A549 (cell line): Measurements from ENCODE around the gene FGD2. TPM values are rescaled to one million over a fixed set of nuclear protein-coding genes. Genes with fewer than 3 reads are reported as not detected.

Experiments
- ATAC-seq, 2 experiments: fragments of 200-7000 bp in 1 of 2; fragments of >200 bp in 1 of 2; cut with Nextera tagmentation in 1 of 2; cut with Tn5 transposase in 1 of 2; 3 replicates each; pipeline versions ENCODE4 v1.8.0 to v1.9.1; 2018 to 2020; ENCODE audit warnings: mild to moderate bottlenecking in 1 of 2, moderate library complexity in 1 of 2
- CTCF ChIA-PET: fragments of 300-600 bp; sonication (Branson Sonifier 250); formaldehyde crosslinking; extraction: SDS; loops from one replicate; lab custom pipeline; 2021; ENCODE audit warnings: antibody characterized with exemption, inconsistent platforms; lab: Yijun Ruan, JAX
- POLR2A ChIA-PET: fragments of 350-600 bp; formaldehyde crosslinking; extraction: SDS; loops from one replicate; lab custom pipeline; 2021; ENCODE audit warnings: antibody characterized with exemption, inconsistent platforms; lab: Yijun Ruan, JAX
- DNase-seq, 2 experiments: peaks; one replicate each; pipeline versions ENCODE4 v3.0.0 to v3.0.0-alpha.2; 2011 to 2016; ENCODE audit warnings: low read depth in 1 of 2, low spot score in 1 of 2
- FAIRE-seq: peaks from 2 replicates; lab custom pipeline; 2011; peaks lifted over from hg19 to GRCh38; lab: Jason Lieb, UNC
- H3K27ac ChIP-seq, 2 experiments: fragments of >200 bp; sonication (Bioruptor Twin); formaldehyde crosslinking; 3 replicates each; pipeline ENCODE4 v1.5.1; 2016 to 2017
- H3K4me1 ChIP-seq: fragments of >200 bp; sonication (Bioruptor Twin); formaldehyde crosslinking; 3 replicates; pipeline ENCODE4 v1.6.1; 2016
- H3K4me2 ChIP-seq: fragments of >200 bp; sonication (Bioruptor Twin); formaldehyde crosslinking; 3 replicates; pipeline ENCODE4 v1.6.1; 2016
- H3K4me3 ChIP-seq: fragments of >200 bp; sonication (Bioruptor Twin); formaldehyde crosslinking; 3 replicates; pipeline ENCODE4 v1.5.1; 2016
- H3K9me3 ChIP-seq: fragments of >200 bp; sonication (Bioruptor Twin); formaldehyde crosslinking; 3 replicates; pipeline ENCODE4 v1.6.1; 2016
- CBX2 ChIP-seq: fragments of 200-600 bp; sonication (generic); IDR thresholded peaks from 2 replicates; pipeline ENCODE4 v1.6.1; 2016; ENCODE audit warnings: low read depth, mild to moderate bottlenecking, borderline replicate concordance
- CBX8 ChIP-seq: fragments of 200-600 bp; sonication (generic); IDR thresholded peaks from 2 replicates; pipeline ENCODE4 v1.6.1; 2016
- CHD2 ChIP-seq: fragments of 150-350 bp; IDR thresholded peaks from 2 replicates; pipeline ENCODE4 v1.6.1; 2014; ENCODE audit warnings: low read length; ENCODE audit not compliant: partially characterized antibody
- EHMT2 ChIP-seq: fragments of 200-600 bp; sonication (generic); IDR thresholded peaks from 2 replicates; pipeline ENCODE4 v1.6.1; 2016; ENCODE audit warnings: antibody characterized with exemption, low read depth, mild to moderate bottlenecking, moderate library complexity
- HOXB5 ChIP-seq: fragments of 250-450 bp; sonication (Bioruptor Pico); IDR thresholded peaks from 2 replicates; pipeline ENCODE4 v1.5.0; 2020; ENCODE audit warnings: mild to moderate bottlenecking, moderate library complexity
- JUN ChIP-seq, 2 experiments: fragments of >200 bp; sonication (Bioruptor Twin); formaldehyde crosslinking; IDR thresholded peaks; 2 replicates in 1 of 2; 3 replicates in 1 of 2; pipeline ENCODE4 v1.6.1; 2016 to 2017
- MAZ ChIP-seq: fragments of 150-350 bp; IDR thresholded peaks from 2 replicates; pipeline ENCODE4 v1.6.1; 2014; ENCODE audit warnings: antibody characterized with exemption, low read depth, low read length, borderline replicate concordance
- NFE2L2 ChIP-seq: fragments of 150-350 bp; conservative IDR thresholded peaks from 2 replicates; pipeline ENCODE4 v1.6.1; 2014; ENCODE audit warnings: low read length
- NR3C1 ChIP-seq: fragments of >200 bp; sonication (Bioruptor Twin); formaldehyde crosslinking; IDR thresholded peaks from 3 replicates; pipeline ENCODE4 v1.6.1; 2017
- RAD21 ChIP-seq, 2 experiments: fragments of >200 bp in 1 of 2; sonication (Bioruptor Twin) in 1 of 2; formaldehyde crosslinking in 1 of 2; IDR thresholded peaks in 1 of 2; conservative IDR thresholded peaks in 1 of 2; 2 replicates in 1 of 2; 3 replicates in 1 of 2; pipeline ENCODE4 v1.6.1; 2012 to 2018; ENCODE audit warnings: inconsistent platforms in 1 of 2
- RFX5 ChIP-seq: fragments of 450-650 bp; IDR thresholded peaks from 2 replicates; pipeline ENCODE4 v1.7.1; 2014; ENCODE audit warnings: antibody characterized with exemption, mild to moderate bottlenecking, moderate library complexity
- RNF2 ChIP-seq: fragments of 200-600 bp; sonication (generic); IDR thresholded peaks from 2 replicates; pipeline ENCODE4 v1.6.1; 2016; ENCODE audit warnings: low read depth, mild to moderate bottlenecking, antibody characterized with exemption, moderate library complexity, borderline replicate concordance
- SMC3 ChIP-seq: fragments of >200 bp; sonication (Bioruptor Twin); formaldehyde crosslinking; IDR thresholded peaks from 3 replicates; pipeline ENCODE4 v1.6.1; 2018; ENCODE audit warnings: inconsistent platforms
- TFCP2L1 ChIP-seq: fragments of 250-450 bp; sonication (Bioruptor Pico); IDR thresholded peaks from 2 replicates; pipeline ENCODE4 v1.5.0; 2021; ENCODE audit warnings: mild to moderate bottlenecking
- ZNF302 ChIP-seq: fragments of 250-450 bp; sonication (Bioruptor Pico); IDR thresholded peaks from 2 replicates; pipeline ENCODE4 v1.9.0; 2021; ENCODE audit warnings: inconsistent platforms, mild to moderate bottlenecking, moderate library complexity
- ZSCAN20 ChIP-seq: fragments of 250-450 bp; sonication (Bioruptor Pico); IDR thresholded peaks from 2 replicates; pipeline ENCODE4 v1.8.0; 2022; ENCODE audit warnings: mild to moderate bottlenecking, moderate library complexity
- WGBS: methylation state at CpG from one replicate; pipeline ENCODE4 v1.1.6; 2017; ENCODE audit errors: missing lambda C conversion rate; 5-methylcytosine and 5-hydroxymethylcytosine counted together
- polyA plus RNA-seq, 4 experiments: library from polyadenylated mRNA; depleted of rRNA in 3 of 4; stranded (reverse); fragments of >200 nt; fragmentation: RNase III in 1 of 4; extraction: RNeasy Plus Mini Kit Qiagen cat#74134 plus additional on column Dnase treatment in 1 of 4; gene quantifications; 2 replicates in 3 of 4; 3 replicates in 1 of 4; pipeline ENCODE4 v1.2.3, GENCODE V29; 2011 to 2017
- TF ChIP-seq, protein P1 (sequence below): fragments of 200-600 bp; sonication (generic); IDR thresholded peaks from 2 replicates; pipeline ENCODE4 v1.6.1; 2016; ENCODE audit warnings: antibody characterized with exemption, mild to moderate bottlenecking, moderate library complexity
- TF ChIP-seq, protein P2 (sequence below): fragments of 450-650 bp; IDR thresholded peaks from 2 replicates; pipeline ENCODE4 v1.6.1; 2014; ENCODE audit warnings: antibody characterized with exemption
- TF ChIP-seq, protein P3 (sequence below): fragments of 250-450 bp; sonication (Bioruptor Pico); IDR thresholded peaks from 2 replicates; pipeline ENCODE4 v1.5.0; 2021; ENCODE audit warnings: mild to moderate bottlenecking, moderate library complexity, borderline replicate concordance

Gene FGD2
- polyA plus RNA-seq, 2 of the 4 experiments (the other 2 are of a cell fraction) = not detected

DNA sequence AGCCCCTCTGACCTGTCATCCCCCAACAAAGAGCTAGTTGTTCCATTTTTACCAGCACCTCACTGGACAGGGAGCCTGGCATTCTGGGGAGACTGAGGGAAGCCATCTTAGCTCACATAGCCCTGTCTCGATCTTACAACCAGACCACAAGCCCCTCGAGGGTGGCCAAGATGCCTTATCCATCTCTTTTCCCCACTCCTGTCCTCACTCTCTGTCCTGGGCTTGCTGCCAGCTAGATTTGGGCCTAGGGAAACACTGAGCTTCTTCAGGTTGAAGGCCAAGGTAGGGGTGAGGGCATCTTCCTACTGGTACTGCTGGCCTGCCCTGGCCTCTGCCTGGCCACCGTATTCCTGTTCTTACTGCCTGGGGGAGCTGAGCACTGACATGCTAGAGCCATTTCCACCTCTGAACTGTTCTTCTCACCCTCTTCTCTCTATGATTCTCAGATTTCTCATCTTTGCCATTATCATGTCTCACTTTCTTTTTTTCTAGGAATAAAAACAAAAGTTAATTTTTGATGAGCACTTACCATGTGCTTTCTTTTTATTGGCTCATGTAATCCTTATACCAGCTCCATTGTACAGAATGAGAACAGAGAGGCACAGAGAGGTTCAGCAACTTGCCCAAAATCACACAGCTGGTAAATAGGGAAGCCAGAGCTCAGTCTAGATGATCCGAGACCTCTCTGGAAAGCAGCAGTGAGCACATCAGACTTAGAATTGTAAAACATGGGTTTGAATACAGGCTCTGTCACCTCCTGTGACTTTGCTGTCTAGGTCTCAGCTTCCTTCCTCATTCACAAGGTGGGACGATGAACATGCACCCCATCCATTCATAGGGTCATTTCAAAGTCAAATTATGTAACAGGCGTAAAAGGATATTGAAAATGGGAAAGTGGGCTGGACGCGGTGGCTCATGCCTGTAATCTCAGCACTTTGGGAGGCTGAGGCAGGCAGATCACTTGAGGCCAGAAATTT is 28.7 kb downstream of the FGD2 start:
- Histone ChIP-seq H3K27ac (no peak overlapping the region), H3K4me1 (peaks cover 13% of the 10 kb centered on the region), H3K4me2 (no peak overlapping the region), H3K4me3 (no peak overlapping the region), H3K9me3 (0 out of 3 replicates have a peak, but pooled peaks cover 5% of the 10 kb centered on the region)
- WGBS = 74% methylated on average over 8 of the region's 8 CpGs
- ChIA-PET CTCF (interaction anchor here (0.7 to 20.1 kb wide), 8 partner anchors 13 to 192 kb away, joined by 3 to 371 read pairs (median 5); no protein-coding TSS in a partner anchor), POLR2A (no interaction called here)
- ATAC-seq = no peak
- no peak for TF ChIP-seq NR3C1
- no peak for TF ChIP-seq CBX8
- TF ChIP-seq JUN (IDR thresholded peaks at IDR 0.05) = no peak
- no peak for TF ChIP-seq TFCP2L1 (CRISPR knock-in tag)
- no peak for TF ChIP-seq RAD21 (conservative IDR thresholded peaks at IDR 0.05 in 1 of 2, IDR thresholded peaks at IDR 0.05 in 1 of 2)
- TF ChIP-seq ZSCAN20 (CRISPR knock-in tag) = no peak
- TF ChIP-seq, protein P1, sequence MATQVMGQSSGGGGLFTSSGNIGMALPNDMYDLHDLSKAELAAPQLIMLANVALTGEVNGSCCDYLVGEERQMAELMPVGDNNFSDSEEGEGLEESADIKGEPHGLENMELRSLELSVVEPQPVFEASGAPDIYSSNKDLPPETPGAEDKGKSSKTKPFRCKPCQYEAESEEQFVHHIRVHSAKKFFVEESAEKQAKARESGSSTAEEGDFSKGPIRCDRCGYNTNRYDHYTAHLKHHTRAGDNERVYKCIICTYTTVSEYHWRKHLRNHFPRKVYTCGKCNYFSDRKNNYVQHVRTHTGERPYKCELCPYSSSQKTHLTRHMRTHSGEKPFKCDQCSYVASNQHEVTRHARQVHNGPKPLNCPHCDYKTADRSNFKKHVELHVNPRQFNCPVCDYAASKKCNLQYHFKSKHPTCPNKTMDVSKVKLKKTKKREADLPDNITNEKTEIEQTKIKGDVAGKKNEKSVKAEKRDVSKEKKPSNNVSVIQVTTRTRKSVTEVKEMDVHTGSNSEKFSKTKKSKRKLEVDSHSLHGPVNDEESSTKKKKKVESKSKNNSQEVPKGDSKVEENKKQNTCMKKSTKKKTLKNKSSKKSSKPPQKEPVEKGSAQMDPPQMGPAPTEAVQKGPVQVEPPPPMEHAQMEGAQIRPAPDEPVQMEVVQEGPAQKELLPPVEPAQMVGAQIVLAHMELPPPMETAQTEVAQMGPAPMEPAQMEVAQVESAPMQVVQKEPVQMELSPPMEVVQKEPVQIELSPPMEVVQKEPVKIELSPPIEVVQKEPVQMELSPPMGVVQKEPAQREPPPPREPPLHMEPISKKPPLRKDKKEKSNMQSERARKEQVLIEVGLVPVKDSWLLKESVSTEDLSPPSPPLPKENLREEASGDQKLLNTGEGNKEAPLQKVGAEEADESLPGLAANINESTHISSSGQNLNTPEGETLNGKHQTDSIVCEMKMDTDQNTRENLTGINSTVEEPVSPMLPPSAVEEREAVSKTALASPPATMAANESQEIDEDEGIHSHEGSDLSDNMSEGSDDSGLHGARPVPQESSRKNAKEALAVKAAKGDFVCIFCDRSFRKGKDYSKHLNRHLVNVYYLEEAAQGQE = no peak
- TF ChIP-seq RNF2 = no peak
- no peak for TF ChIP-seq NFE2L2
- TF ChIP-seq, protein P2, sequence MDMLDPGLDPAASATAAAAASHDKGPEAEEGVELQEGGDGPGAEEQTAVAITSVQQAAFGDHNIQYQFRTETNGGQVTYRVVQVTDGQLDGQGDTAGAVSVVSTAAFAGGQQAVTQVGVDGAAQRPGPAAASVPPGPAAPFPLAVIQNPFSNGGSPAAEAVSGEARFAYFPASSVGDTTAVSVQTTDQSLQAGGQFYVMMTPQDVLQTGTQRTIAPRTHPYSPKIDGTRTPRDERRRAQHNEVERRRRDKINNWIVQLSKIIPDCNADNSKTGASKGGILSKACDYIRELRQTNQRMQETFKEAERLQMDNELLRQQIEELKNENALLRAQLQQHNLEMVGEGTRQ = no peak
- no peak for TF ChIP-seq SMC3
- TF ChIP-seq ZNF302 (CRISPR knock-in tag) = no peak
- TF ChIP-seq, protein P3, sequence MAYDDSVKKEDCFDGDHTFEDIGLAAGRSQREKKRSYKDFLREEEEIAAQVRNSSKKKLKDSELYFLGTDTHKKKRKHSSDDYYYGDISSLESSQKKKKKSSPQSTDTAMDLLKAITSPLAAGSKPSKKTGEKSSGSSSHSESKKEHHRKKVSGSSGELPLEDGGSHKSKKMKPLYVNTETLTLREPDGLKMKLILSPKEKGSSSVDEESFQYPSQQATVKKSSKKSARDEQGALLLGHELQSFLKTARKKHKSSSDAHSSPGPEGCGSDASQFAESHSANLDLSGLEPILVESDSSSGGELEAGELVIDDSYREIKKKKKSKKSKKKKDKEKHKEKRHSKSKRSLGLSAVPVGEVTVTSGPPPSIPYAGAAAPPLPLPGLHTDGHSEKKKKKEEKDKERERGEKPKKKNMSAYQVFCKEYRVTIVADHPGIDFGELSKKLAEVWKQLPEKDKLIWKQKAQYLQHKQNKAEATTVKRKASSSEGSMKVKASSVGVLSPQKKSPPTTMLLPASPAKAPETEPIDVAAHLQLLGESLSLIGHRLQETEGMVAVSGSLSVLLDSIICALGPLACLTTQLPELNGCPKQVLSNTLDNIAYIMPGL = no peak
- DNase-seq = no peak
- no peak for FAIRE-seq

DNA sequence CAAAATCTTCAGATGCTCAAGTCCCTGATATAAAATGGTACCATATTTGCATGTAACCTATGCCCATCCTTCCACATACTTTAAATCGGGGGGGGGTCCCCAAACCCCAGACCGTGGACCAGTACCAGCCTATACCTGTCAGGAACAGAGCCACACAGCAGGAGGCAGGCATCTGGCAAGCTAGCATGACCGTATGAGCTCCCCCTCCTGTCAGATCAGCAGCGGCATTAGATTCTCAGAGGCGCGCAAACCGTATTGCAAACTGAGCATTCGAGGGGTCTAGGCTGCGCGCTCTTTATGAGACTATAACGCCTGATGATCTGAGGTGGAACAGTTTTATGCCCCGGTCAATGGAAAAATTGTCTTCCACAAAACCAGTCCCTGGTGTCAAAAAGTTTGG is 30.7 kb downstream of the FGD2 start:
- DNase-seq (no peak), FAIRE-seq (no peak), ATAC-seq (no peak)
- Histone ChIP-seq H3K27ac (no peak overlapping the region), H3K4me1 (peaks cover 13% of the 10 kb centered on the region), H3K4me3 (no peak overlapping the region), H3K9me3 (no peaks in the 10 kb centered on the region), H3K4me2 (no peak overlapping the region)
- TF ChIP-seq RFX5 (no peak), JUN (IDR thresholded peaks at IDR 0.05) (no peak), MAZ (no peak), CBX2 (no peak), HOXB5 (CRISPR knock-in tag) (no peak), NFE2L2 (no peak), CHD2 (no peak), RNF2 (no peak), EHMT2 (no peak)
- 64% methylated on average over 11 of the region's 12 CpGs for WGBS
- ChIA-PET CTCF (interaction anchor here (1.4 to 3.7 kb wide), 2 partner anchors 17 to 136 kb away, joined by 5 to 22 read pairs; no protein-coding TSS in a partner anchor), POLR2A (no interaction called here)
